Ishikawa (cell line): ENCODE data around the gene NDOR1.

Experiments used
- CEBPB ChIP-seq: IDR thresholded peaks from 2 replicates; pipeline ENCODE4 v1.6.1; 2012
- CREB1 ChIP-seq: IDR thresholded peaks from 2 replicates; pipeline ENCODE4 v1.6.1; 2012; ENCODE audit warnings: low read depth
- EGR1 ChIP-seq: IDR thresholded peaks from 2 replicates; pipeline ENCODE4 v1.6.1; 2012
- EP300 ChIP-seq: IDR thresholded peaks from 2 replicates; pipeline ENCODE4 v1.6.1; 2012; ENCODE audit warnings: borderline replicate concordance
- FOXM1 ChIP-seq: IDR thresholded peaks from 2 replicates; pipeline ENCODE4 v1.6.1; 2012; ENCODE audit warnings: low read depth, borderline replicate concordance
- MAX ChIP-seq: IDR thresholded peaks from 2 replicates; pipeline ENCODE4 v1.6.1; 2012
- NFIC ChIP-seq: IDR thresholded peaks from 2 replicates; pipeline ENCODE4 v1.6.1; 2012
- RAD21 ChIP-seq: IDR thresholded peaks from 2 replicates; pipeline ENCODE4 v1.6.1; 2012; ENCODE audit warnings: low read depth
- REST ChIP-seq: IDR thresholded peaks from 2 replicates; pipeline ENCODE4 v1.6.1; 2012; ENCODE audit warnings: low read depth, mild to moderate bottlenecking
- TAF1 ChIP-seq: IDR thresholded peaks from 2 replicates; pipeline ENCODE4 v1.6.1; 2012; ENCODE audit warnings: low read depth, mild to moderate bottlenecking
- TCF12 ChIP-seq: IDR thresholded peaks from 2 replicates; pipeline ENCODE4 v1.6.1; 2012; ENCODE audit warnings: low read depth
- TEAD4 ChIP-seq: IDR thresholded peaks from 2 replicates; pipeline ENCODE4 v1.6.1; 2012
- USF1 ChIP-seq: IDR thresholded peaks from 2 replicates; pipeline ENCODE4 v1.6.1; 2012
- YY1 ChIP-seq: IDR thresholded peaks from 2 replicates; pipeline ENCODE4 v1.6.1; 2012; ENCODE audit warnings: low read depth
- ZBTB7A ChIP-seq: IDR thresholded peaks from 2 replicates; pipeline ENCODE4 v1.6.1; 2012; ENCODE audit warnings: low read depth

The NDOR1 gene

GRCh38 chr9:137240841-137241489 is 35.5 kb downstream of the NDOR1 start, which contains the start of gene TUBB4B:
TUBB4B (plus strand) TSS chr9:137241287; CDS start chr9:137241361, 74 bp downstream.
- TF ChIP-seq EGR1 (peak; percentile 80), ZBTB7A (no peak), REST (no peak), RAD21 (no peak), MAX (peak; percentile 40; the same call in 1 of the 2 replicates), CEBPB (no peak), TAF1 (peak; percentile 98), CREB1 (no peak; the same call in 1 of the 2 replicates), TCF12 (peak; percentile 43; the same call in 1 of the 2 replicates), YY1 (peak; percentile 95), USF1 (peak; percentile 45), FOXM1 (peak; percentile 93), NFIC (0 out of 2 replicates have a peak, but pooled peaks have one; percentile 23), EP300 (peak; percentile 60; the same call in 1 of the 2 replicates), TEAD4 (peak; percentile 73)

GRCh38 chr9:137241490-137242268 is 36.2 kb downstream of the NDOR1 start:
- TF ChIP-seq YY1 (no peak), CEBPB (no peak), EP300 (no peak)

GRCh38 chr9:137242269-137243203 is 37.0 kb downstream of the NDOR1 start:
- no peak for TF ChIP-seq CEBPB
- no peak for TF ChIP-seq EP300
- TF ChIP-seq TCF12, result no peak
- TF ChIP-seq MAX, result no peak
- no peak for TF ChIP-seq REST
- TF ChIP-seq YY1, result no peak
- no peak for TF ChIP-seq ZBTB7A
- no peak for TF ChIP-seq FOXM1
- no peak for TF ChIP-seq EGR1
- no peak for TF ChIP-seq TEAD4
- TF ChIP-seq USF1, result no peak

- TF ChIP-seq EGR1 (no peak), CREB1 (no peak), REST (no peak), TEAD4 (no peak), YY1 (peak; percentile 27; the same call in 1 of the 2 replicates), TCF12 (0 out of 2 replicates have a peak, but pooled peaks have one; percentile 14), FOXM1 (no peak), EP300 (0 out of 2 replicates have a peak, but pooled peaks have one; percentile 6), TAF1 (no peak)
Measured at GRCh38 chr9:137243626-137244485, 38.4 kb downstream of the NDOR1 start.
